Measurements from ENCODE around the gene PIGN. TPM values are rescaled to one million over a fixed set of nuclear protein-coding genes. Genes with fewer than 3 reads are reported as not detected.

Gene PIGN
- total and polyA plus RNA-seq, 2 of the 8 experiments (the other 6 are each of a cell fraction or from before 2014, with no cell fraction given): 20.9 to 26.3 TPM

GRCh38 chr18:62023536-62023935 is 163.3 kb downstream of the PIGN start (continued):
- TF ChIP-seq CEBPB (IDR thresholded peaks at IDR 0.05; ENCODE audit: low read depth, low read length) (no peak), KDM4A (IDR thresholded peaks at IDR 0.05; ENCODE audit: low read depth, low read length, severe bottlenecking) (no peak), BRCA1 (IDR thresholded peaks at IDR 0.05; ENCODE audit: low read depth, low read length) (no peak), TBP (IDR thresholded peaks at IDR 0.05; ENCODE audit: low read depth, low read length) (no peak), ATF3 (IDR thresholded peaks at IDR 0.05; ENCODE audit: insufficient read depth, low read depth, low read length) (no peak)

Data from H1 (cell line).